NCI-H345 treated with DMSO at 0.1 percent for 48 hours (cell line): ENCODE results near the gene WRNIP1.
"Not testable (repeated sequence)": the region's sequence is repeated elsewhere in the genome, so short reads cannot be mapped to it uniquely, and the experiment has no call there.

ENCODE experiments used
- DNase-seq: peaks from one replicate; lab custom pipeline; 2025; ENCODE audit not compliant: unreplicated experiment; lab: John Stamatoyannopoulos, UW

WRNIP1 gene

GRCh38 chr6:2782825-2783187 lies 17.6 kb downstream of the WRNIP1 start:
- no peak for DNase-seq

GRCh38 chr6:2783188-2783963 lies 18.2 kb downstream of the WRNIP1 start:
- no peak for DNase-seq

- DNase-seq = no peak
Observed at GRCh38 chr6:2784061-2784460, 18.9 kb downstream of the WRNIP1 start.

GRCh38 chr6:2784930-2785329 lies 19.7 kb downstream of the WRNIP1 start:
- no peak for DNase-seq

- DNase-seq = no peak
Observed at GRCh38 chr6:2786269-2786668, 21.1 kb downstream of the WRNIP1 start.

GRCh38 chr6:2790588-2791449 lies 25.6 kb downstream of the WRNIP1 start:
- no peak for DNase-seq

- DNase-seq = no peak
Observed at GRCh38 chr6:2791450-2791974, 26.3 kb downstream of the WRNIP1 start.

- DNase-seq = no peak
Observed at GRCh38 chr6:2792330-2793110, 27.3 kb downstream of the WRNIP1 start.

GRCh38 chr6:2793534-2794151 lies 28.4 kb downstream of the WRNIP1 start:
- no peak for DNase-seq

- no peak for DNase-seq
Observed at GRCh38 chr6:2794171-2794730, 29.1 kb downstream of the WRNIP1 start.

- no peak for DNase-seq
Observed at GRCh38 chr6:2795162-2795561, 30.0 kb downstream of the WRNIP1 start.

- DNase-seq = no peak
Observed at GRCh38 chr6:2795956-2796355, 30.8 kb downstream of the WRNIP1 start.

GRCh38 chr6:2796861-2797260 lies 31.7 kb downstream of the WRNIP1 start:
- DNase-seq = no peak

GRCh38 chr6:2797564-2798031 lies 32.4 kb downstream of the WRNIP1 start:
- no peak for DNase-seq

- DNase-seq = no peak
Observed at GRCh38 chr6:2798586-2799134, 33.5 kb downstream of the WRNIP1 start.

GRCh38 chr6:2799936-2800527 lies 34.8 kb downstream of the WRNIP1 start:
- DNase-seq = no peak

GRCh38 chr6:2800552-2801316 lies 35.5 kb downstream of the WRNIP1 start:
- no peak for DNase-seq

- DNase-seq = not testable (repeated sequence)
Observed at GRCh38 chr6:2801687-2802086, 36.5 kb downstream of the WRNIP1 start.

- no peak for DNase-seq
Observed at GRCh38 chr6:2802521-2803060, 37.4 kb downstream of the WRNIP1 start.
